ENCODE data around the gene SPRED3.
A peak's percentile ranks its signal among the peaks of the same experiment; 100 is the strongest.
"Not testable (repeated sequence)": the region's sequence is repeated elsewhere in the genome, so short reads cannot be mapped to it uniquely, and the experiment has no call there.

SPRED3 gene

GRCh38 chr19:38389957-38390924 lies 1.7 kb downstream of the SPRED3 start:
- no peak for DNase-seq (ENCODE audit: low spot score)

GRCh38 chr19:38391911-38392464 lies 3.5 kb downstream of the SPRED3 start:
- DNase-seq (ENCODE audit: low spot score) = no peak

GRCh38 chr19:38392707-38393308 lies 4.3 kb downstream of the SPRED3 start:
- DNase-seq (ENCODE audit: low spot score) = peak; percentile 56

- DNase-seq (ENCODE audit: low spot score) = no peak
These were observed 6.0 kb downstream of the SPRED3 start for GRCh38 chr19:38394488-38394887.

GRCh38 chr19:38395381-38396114 lies 7.1 kb downstream of the SPRED3 start:
- no peak for DNase-seq (ENCODE audit: low spot score)

- no peak for DNase-seq (ENCODE audit: low spot score)
These were observed 10.6 kb downstream of the SPRED3 start for GRCh38 chr19:38399081-38399480.

- DNase-seq (ENCODE audit: low spot score) = no peak
These were observed 11.0 kb downstream of the SPRED3 start for GRCh38 chr19:38399537-38399936.

- DNase-seq (ENCODE audit: low spot score) = no peak
These were observed 11.9 kb downstream of the SPRED3 start for GRCh38 chr19:38400361-38400760.

- DNase-seq (ENCODE audit: low spot score) = peak; percentile 55
These were observed 12.7 kb downstream of the SPRED3 start for GRCh38 chr19:38401148-38401547.

GRCh38 chr19:38402623-38402966 lies 14.1 kb downstream of the SPRED3 start:
- DNase-seq (ENCODE audit: low spot score) = no peak

GRCh38 chr19:38402967-38403674 lies 14.6 kb downstream of the SPRED3 start, which contains the start of gene FAM98C:
FAM98C (plus strand) TSS chr19:38403093; CDS start chr19:38403154, 61 bp downstream.
- peak; percentile 96 for DNase-seq (ENCODE audit: low spot score)

- no peak for DNase-seq (ENCODE audit: low spot score)
These were observed 16.4 kb downstream of the SPRED3 start for GRCh38 chr19:38404858-38405257.

GRCh38 chr19:38405276-38405675 lies 16.8 kb downstream of the SPRED3 start:
- DNase-seq (ENCODE audit: low spot score) = no peak

GRCh38 chr19:38409631-38410133 lies 21.2 kb downstream of the SPRED3 start:
- DNase-seq (ENCODE audit: low spot score) = no peak

- not testable (repeated sequence) for DNase-seq (ENCODE audit: low spot score)
These were observed 21.9 kb downstream of the SPRED3 start for GRCh38 chr19:38410407-38410806.

GRCh38 chr19:38411041-38411712 lies 22.7 kb downstream of the SPRED3 start:
- DNase-seq (ENCODE audit: low spot score) = no peak

GRCh38 chr19:38411898-38412297 lies 23.4 kb downstream of the SPRED3 start:
- DNase-seq (ENCODE audit: low spot score) = not testable (repeated sequence)

- no peak for DNase-seq (ENCODE audit: low spot score)
These were observed 24.0 kb downstream of the SPRED3 start for GRCh38 chr19:38412491-38412890.

- no peak for DNase-seq (ENCODE audit: low spot score)
These were observed 24.5 kb downstream of the SPRED3 start for GRCh38 chr19:38412961-38413360.

- DNase-seq (ENCODE audit: low spot score) = no peak
These were observed 24.9 kb downstream of the SPRED3 start for GRCh38 chr19:38413416-38413815.

- DNase-seq (ENCODE audit: low spot score) = no peak
These were observed 28.6 kb downstream of the SPRED3 start for GRCh38 chr19:38417146-38417543.

All from RKO (cell line).